Left ventricle myocardium superior (tissue), 1 donor: Measurements from ENCODE around the gene ANAPC10. TPM values are rescaled to one million over a fixed set of nuclear protein-coding genes. Genes with fewer than 3 reads are reported as not detected.

Source experiments
- ATAC-seq: fragments of 200-7000 bp; cut with Tn5 transposase; one replicate; pipeline ENCODE4 v1.9.1; 2020; ENCODE audit warnings: mild to moderate bottlenecking, moderate library complexity
- DNase-seq: peaks from one replicate; pipeline ENCODE4 v3.0.0-alpha.2; 2020
- intact Hi-C: fragments of 100-400 bp; cut with micrococcal nuclease; formaldehyde crosslinking; loops from one replicate; pipeline ENCODE4 v1.11.0; 2022
- total RNA-seq: library from RNA; stranded (reverse); fragmentation: NEBNext Ultra II Directional; extraction: Animal tissue kit (Norgen Biotek cat#: 25700); gene quantifications from one replicate; pipeline ENCODE4 v1.2.1, GENCODE V29; 2021
- donor health status: DM: no; HTN: yes; CAD: no; lungs with severe emphysema.

ANAPC10 gene
- total RNA-seq, 1 donor from 2014 or later: 12.6 TPM

DNA sequence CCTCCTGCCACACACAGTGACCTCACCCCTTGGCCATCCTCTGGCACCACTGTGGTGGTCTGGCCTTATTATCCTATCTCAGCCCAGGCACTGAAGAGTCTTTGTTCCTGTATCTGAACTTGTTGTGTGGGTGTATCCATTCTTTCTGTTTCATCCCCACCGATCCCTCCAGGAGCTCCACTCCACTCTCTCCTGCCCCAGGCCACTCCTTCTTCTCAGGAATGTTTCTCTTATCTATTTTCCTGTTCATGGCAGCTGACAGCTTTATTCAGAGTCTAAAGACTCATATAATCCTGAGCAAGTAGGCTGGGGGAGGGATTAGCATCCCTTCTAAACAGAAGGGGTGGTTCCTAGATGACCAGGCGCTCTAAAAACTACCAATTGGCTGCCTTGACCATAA lies 150.0 kb downstream of the ANAPC10 start:
- ATAC-seq: no peak
- no peak for DNase-seq
- intact Hi-C loops: no loop called here

Other genes starting within 250 kb of the ANAPC10 start
- gene ABCE1, start 115 bp upstream of the ANAPC10 start, total RNA-seq: 29.5 TPM
- gene OTUD4, start 82.4 kb upstream of the ANAPC10 start, total RNA-seq: 38.9 TPM